ENCODE measurements around the gene ENAH. TPM values are rescaled to one million over a fixed set of nuclear protein-coding genes. Genes with fewer than 3 reads are reported as not detected.

Gene ENAH
- total RNA-seq, 4 donors from 2014 or later: 158 to 295 (median 225) TPM

GRCh38 chr1:225532240-225532944 is 120.5 kb downstream of the ENAH start:
- no peak for ATAC-seq
- Histone ChIP-seq H3K4me1 (peaks cover 0 to 13% (median 4%) of the 10 kb centered on the region in 3 donors), H3K4me3 (no peak overlapping the region), H3K9me3 (no peaks in the 10 kb centered on the region), H3K27me3 (no peaks in the 10 kb centered on the region), H3K36me3 (peaks cover 0 to 5% of the 10 kb centered on the region in 2 donors), H3K27ac (no peak overlapping the region)
- TF ChIP-seq POLR2AphosphoS5 (IDR thresholded peaks at IDR 0.05) (no peak), POLR2A (IDR thresholded peaks at IDR 0.05) (no peak), EP300 (IDR thresholded peaks at IDR 0.05) (no peak)
- TF ChIP-seq, protein P1, sequence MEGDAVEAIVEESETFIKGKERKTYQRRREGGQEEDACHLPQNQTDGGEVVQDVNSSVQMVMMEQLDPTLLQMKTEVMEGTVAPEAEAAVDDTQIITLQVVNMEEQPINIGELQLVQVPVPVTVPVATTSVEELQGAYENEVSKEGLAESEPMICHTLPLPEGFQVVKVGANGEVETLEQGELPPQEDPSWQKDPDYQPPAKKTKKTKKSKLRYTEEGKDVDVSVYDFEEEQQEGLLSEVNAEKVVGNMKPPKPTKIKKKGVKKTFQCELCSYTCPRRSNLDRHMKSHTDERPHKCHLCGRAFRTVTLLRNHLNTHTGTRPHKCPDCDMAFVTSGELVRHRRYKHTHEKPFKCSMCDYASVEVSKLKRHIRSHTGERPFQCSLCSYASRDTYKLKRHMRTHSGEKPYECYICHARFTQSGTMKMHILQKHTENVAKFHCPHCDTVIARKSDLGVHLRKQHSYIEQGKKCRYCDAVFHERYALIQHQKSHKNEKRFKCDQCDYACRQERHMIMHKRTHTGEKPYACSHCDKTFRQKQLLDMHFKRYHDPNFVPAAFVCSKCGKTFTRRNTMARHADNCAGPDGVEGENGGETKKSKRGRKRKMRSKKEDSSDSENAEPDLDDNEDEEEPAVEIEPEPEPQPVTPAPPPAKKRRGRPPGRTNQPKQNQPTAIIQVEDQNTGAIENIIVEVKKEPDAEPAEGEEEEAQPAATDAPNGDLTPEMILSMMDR (IDR thresholded peaks at IDR 0.05): no peak
- whole genome bisulfite sequencing, 2 donors (ENCODE audit: low coverage in 1 of 2): 77 to 85% methylated on average over 2 of the region's 2 CpGs

DNA sequence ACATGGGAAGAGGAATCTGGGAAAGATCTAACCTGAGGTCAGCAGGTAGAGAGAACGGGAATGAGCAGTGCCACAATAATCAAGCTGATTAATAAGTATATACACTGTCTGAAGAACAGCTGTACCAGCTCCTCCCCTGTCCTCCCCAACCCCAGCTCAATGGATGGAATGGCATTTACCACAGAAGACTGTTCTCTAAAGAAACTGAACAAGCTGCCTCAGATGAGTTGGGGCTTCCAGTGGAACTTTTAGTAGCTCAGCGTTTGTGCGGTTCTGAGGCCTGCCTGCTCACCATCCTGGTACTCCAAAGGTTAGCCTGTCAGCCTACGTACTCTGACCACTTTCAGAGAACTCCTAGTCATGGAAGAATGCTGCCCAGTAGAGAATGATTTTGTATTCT is 123.2 kb downstream of the ENAH start:
- Histone ChIP-seq H3K4me1 (peaks cover 0 to 27% (median 5%) of the 10 kb centered on the region in 3 donors), H3K27ac (no peak overlapping the region), H3K9me3 (no peaks in the 10 kb centered on the region), H3K27me3 (no peaks in the 10 kb centered on the region), H3K36me3 (peaks cover 0 to 5% of the 10 kb centered on the region in 2 donors), H3K4me3 (no peak overlapping the region)
- no peak for ATAC-seq
- no peak for TF ChIP-seq POLR2A (IDR thresholded peaks at IDR 0.05)
- TF ChIP-seq, protein P1 (IDR thresholded peaks at IDR 0.05): no peak
- TF ChIP-seq EP300 (IDR thresholded peaks at IDR 0.05): no peak
- TF ChIP-seq POLR2AphosphoS5 (IDR thresholded peaks at IDR 0.05): no peak
- WGBS, 2 donors (ENCODE audit: low coverage in 1 of 2): 95 to 100% methylated on average over 2 to 4 of the region's 4 CpGs

GRCh38 chr1:225527575-225527974 is 125.3 kb downstream of the ENAH start:
- Histone ChIP-seq H3K4me1 (peaks cover 0 to 30% (median 5%) of the 10 kb centered on the region in 3 donors), H3K9me3 (no peaks in the 10 kb centered on the region), H3K27ac (no peak overlapping the region), H3K4me3 (no peak overlapping the region), H3K36me3 (peaks cover 0 to 5% of the 10 kb centered on the region in 2 donors), H3K27me3 (no peaks in the 10 kb centered on the region)
- ATAC-seq: no peak
- no peak for TF ChIP-seq EP300 (IDR thresholded peaks at IDR 0.05)
- TF ChIP-seq, protein P1 (IDR thresholded peaks at IDR 0.05): no peak
- TF ChIP-seq POLR2AphosphoS5 (IDR thresholded peaks at IDR 0.05): no peak
- no peak for TF ChIP-seq POLR2A (IDR thresholded peaks at IDR 0.05)
- 76 to 78% methylated on average over 4 to 5 of the region's 5 CpGs for WGBS, 2 donors (ENCODE audit: low coverage in 1 of 2)

- WGBS, 2 donors (ENCODE audit: low coverage in 1 of 2): 10 to 16% methylated on average over 3 of the region's 3 CpGs
- TF ChIP-seq EP300 (IDR thresholded peaks at IDR 0.05) (no peak), POLR2AphosphoS5 (IDR thresholded peaks at IDR 0.05) (no peak)
- TF ChIP-seq, protein P1 (IDR thresholded peaks at IDR 0.05): no peak
- Histone ChIP-seq H3K36me3 (peaks cover 0 to 5% of the 10 kb centered on the region in 2 donors), H3K27me3 (no peaks in the 10 kb centered on the region), H3K9me3 (no peaks in the 10 kb centered on the region), H3K4me3 (no peak overlapping the region), H3K4me1 (peaks cover 0 to 30% (median 5%) of the 10 kb centered on the region in 3 donors), H3K27ac (peak overlapping the region in 2 of 4 donors; percentile 8 to 28)
- ATAC-seq: no peak
These were observed 126.0 kb downstream of the ENAH start for GRCh38 chr1:225526878-225527277.

DNA sequence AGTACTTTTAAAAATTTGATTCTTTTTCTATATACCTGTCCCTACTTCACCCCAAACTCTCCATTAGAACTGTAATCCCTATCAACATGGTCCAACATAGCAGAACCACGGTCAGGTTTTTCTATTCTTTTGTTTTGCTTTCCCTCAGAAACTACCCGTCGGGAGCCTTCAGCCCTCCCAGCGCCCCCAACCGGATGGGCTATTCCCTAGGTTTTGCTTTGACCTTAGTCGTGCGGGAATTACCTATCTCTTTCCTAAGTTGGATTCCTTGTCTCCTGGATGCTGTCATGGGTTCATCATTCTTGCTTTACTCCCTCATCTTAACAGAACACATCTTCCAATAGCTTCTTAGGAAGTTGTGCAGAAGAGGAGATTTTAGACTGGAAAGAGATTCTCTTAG is 127.5 kb downstream of the ENAH start:
- H3K4me1 ChIP-seq: peaks cover 0 to 30% (median 5%) of the 10 kb centered on the region in 3 donors
- no peaks in the 10 kb centered on the region for H3K9me3 ChIP-seq
- peaks cover 0 to 5% of the 10 kb centered on the region in 2 donors for H3K36me3 ChIP-seq
- no peak overlapping the region for H3K4me3 ChIP-seq
- no peak for ATAC-seq
- no peak for TF ChIP-seq POLR2A (IDR thresholded peaks at IDR 0.05)
- TF ChIP-seq EP300 (IDR thresholded peaks at IDR 0.05): no peak
- TF ChIP-seq, protein P1 (IDR thresholded peaks at IDR 0.05): no peak
- TF ChIP-seq POLR2AphosphoS5 (IDR thresholded peaks at IDR 0.05): no peak
- no peaks in the 10 kb centered on the region for H3K27me3 ChIP-seq
- no peak overlapping the region for H3K27ac ChIP-seq
- 96 to 99% methylated on average over 7 of the region's 7 CpGs for WGBS, 2 donors (ENCODE audit: low coverage in 1 of 2)

Measured in gastroesophageal sphincter (tissue), 4 donors.